Fibroblast of lung (primary cell): ENCODE results near the gene RS1. TPM values are rescaled to one million over a fixed set of nuclear protein-coding genes. Genes with fewer than 3 reads are reported as not detected.

Experiments
- DNase-seq, 2 donors: peaks; one replicate each; pipeline versions ENCODE4 v3.0.0 to v3.0.0-alpha.2; 2010; ENCODE audit warnings: low read depth in 2 of 2
- H2AFZ ChIP-seq: 2 replicates; pipeline ENCODE4 v1.5.1; 2012; ENCODE audit warnings: low read length, control low read depth, inconsistent platforms
- H3K27ac ChIP-seq: 2 replicates; pipeline ENCODE4 v1.5.1; 2011; ENCODE audit warnings: low read length, control low read depth; ENCODE audit not compliant: insufficient read depth
- H3K27me3 ChIP-seq: 2 replicates; pipeline ENCODE4 v1.5.1; 2011; ENCODE audit warnings: mild to moderate bottlenecking, low read length; ENCODE audit not compliant: control insufficient read depth, insufficient read depth
- H3K36me3 ChIP-seq: 2 replicates; pipeline ENCODE4 v1.5.1; 2011; ENCODE audit warnings: low read length; ENCODE audit not compliant: control insufficient read depth, insufficient read depth
- H3K4me1 ChIP-seq: 2 replicates; pipeline ENCODE4 v1.5.1; 2011; ENCODE audit warnings: low read length; ENCODE audit not compliant: control insufficient read depth, insufficient read depth; ENCODE audit errors: extremely low read depth
- H3K4me2 ChIP-seq: 2 replicates; pipeline ENCODE4 v1.5.1; 2011; ENCODE audit warnings: low read length, control low read depth; ENCODE audit not compliant: insufficient read depth; ENCODE audit errors: extremely low read depth
- H3K4me3 ChIP-seq, 4 experiments: fragments of 200-600 bp in 1 of 4; sonication (generic) in 1 of 4; replicated peaks in 1 of 4; 2 replicates each; pipeline ENCODE4 v1.5.1; 2011 to 2016; ENCODE audit warnings: low read length in 4 of 4, low read depth in 3 of 4, mild to moderate bottlenecking in 3 of 4, control low read depth in 2 of 4, inconsistent platforms in 1 of 4, mixed read lengths in 1 of 4; ENCODE audit not compliant: insufficient read depth in 1 of 4; ENCODE audit errors: control extremely low read depth in 1 of 4
- H3K79me2 ChIP-seq: 2 replicates; pipeline ENCODE4 v1.5.1; 2012; ENCODE audit warnings: mild to moderate bottlenecking, low read length, inconsistent platforms; ENCODE audit not compliant: control insufficient read depth, insufficient read depth
- H3K9ac ChIP-seq: 2 replicates; pipeline ENCODE4 v1.5.1; 2011; ENCODE audit warnings: mild to moderate bottlenecking, low read length, control low read depth; ENCODE audit not compliant: insufficient read depth
- H3K9me3 ChIP-seq: 2 replicates; pipeline ENCODE4 v1.5.1; 2012; ENCODE audit warnings: low read depth, low read length; ENCODE audit not compliant: control insufficient read depth, insufficient read depth
- H4K20me1 ChIP-seq: 2 replicates; pipeline ENCODE4 v1.5.1; 2011; ENCODE audit warnings: low read length; ENCODE audit not compliant: control insufficient read depth, insufficient read depth; ENCODE audit errors: extremely low read depth
- EZH2 ChIP-seq: IDR thresholded peaks from 2 replicates; pipeline ENCODE4 v1.5.1; 2012; ENCODE audit warnings: low read length, control low read depth, mild to moderate bottlenecking; ENCODE audit errors: missing control alignments
- polyA plus RNA-seq, 2 donors: library from polyadenylated mRNA; depleted of rRNA in 1 of 2; stranded (reverse) in 1 of 2; unstranded in 1 of 2; fragments of >200 nt; gene quantifications; 2 replicates each; pipeline ENCODE4 v1.2.1, GENCODE V29; 2011 to 2012; ENCODE audit warnings: missing spikeins in 1 of 2
- total RNA-seq: library from RNA; depleted of rRNA; stranded (reverse); fragments of >200 nt; gene quantifications from 2 replicates; pipeline ENCODE4 v1.2.1, GENCODE V29; 2014
- TF ChIP-seq, protein P1 (sequence below), 2 donors: IDR thresholded peaks in 1 of 2; conservative IDR thresholded peaks in 1 of 2; 1 replicate in 1 of 2; 2 replicates in 1 of 2; pipeline ENCODE4 v1.5.1; 2011 to 2012; ENCODE audit warnings: low read length in 2 of 2, control low read depth in 1 of 2, inconsistent platforms in 1 of 2, low read depth in 1 of 2, mild to moderate bottlenecking in 1 of 2

The RS1 gene
- total and polyA plus RNA-seq, 2 donors (not counting 1 experiment from before 2014, with no cell fraction given): not detected

DNA sequence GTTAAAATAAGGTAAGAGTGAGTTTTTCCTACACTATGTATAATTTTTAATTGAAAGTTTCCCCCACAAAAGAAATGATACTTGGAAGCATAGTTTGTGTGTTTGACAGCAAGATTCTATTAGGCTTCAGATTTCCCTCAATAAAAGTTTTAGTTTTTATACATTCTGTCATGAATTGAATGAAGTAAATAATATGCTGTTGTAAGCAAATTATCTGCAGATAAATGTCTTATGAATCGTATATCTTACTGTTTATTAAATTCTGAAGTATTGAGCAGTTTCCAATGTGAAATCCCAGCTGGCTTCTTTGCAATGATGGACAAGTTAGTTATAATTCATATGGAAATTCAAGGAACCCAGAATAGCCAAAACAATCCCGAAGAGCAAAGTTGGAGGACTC is 33.5 kb downstream of the RS1 start:
- no peak for DNase-seq
- Histone ChIP-seq H4K20me1 (no peaks in the 10 kb centered on the region), H3K4me2 (no peak overlapping the region), H3K36me3 (no peaks in the 10 kb centered on the region), H2AFZ (no peak overlapping the region), H3K27me3 (no peaks in the 10 kb centered on the region), H3K9ac (no peak overlapping the region), H3K4me3 (no peak overlapping the region), H3K4me1 (no peaks in the 10 kb centered on the region), H3K79me2 (no peaks in the 10 kb centered on the region), H3K27ac (no peak overlapping the region), H3K9me3 (no peaks in the 10 kb centered on the region)
- TF ChIP-seq, protein P1, sequence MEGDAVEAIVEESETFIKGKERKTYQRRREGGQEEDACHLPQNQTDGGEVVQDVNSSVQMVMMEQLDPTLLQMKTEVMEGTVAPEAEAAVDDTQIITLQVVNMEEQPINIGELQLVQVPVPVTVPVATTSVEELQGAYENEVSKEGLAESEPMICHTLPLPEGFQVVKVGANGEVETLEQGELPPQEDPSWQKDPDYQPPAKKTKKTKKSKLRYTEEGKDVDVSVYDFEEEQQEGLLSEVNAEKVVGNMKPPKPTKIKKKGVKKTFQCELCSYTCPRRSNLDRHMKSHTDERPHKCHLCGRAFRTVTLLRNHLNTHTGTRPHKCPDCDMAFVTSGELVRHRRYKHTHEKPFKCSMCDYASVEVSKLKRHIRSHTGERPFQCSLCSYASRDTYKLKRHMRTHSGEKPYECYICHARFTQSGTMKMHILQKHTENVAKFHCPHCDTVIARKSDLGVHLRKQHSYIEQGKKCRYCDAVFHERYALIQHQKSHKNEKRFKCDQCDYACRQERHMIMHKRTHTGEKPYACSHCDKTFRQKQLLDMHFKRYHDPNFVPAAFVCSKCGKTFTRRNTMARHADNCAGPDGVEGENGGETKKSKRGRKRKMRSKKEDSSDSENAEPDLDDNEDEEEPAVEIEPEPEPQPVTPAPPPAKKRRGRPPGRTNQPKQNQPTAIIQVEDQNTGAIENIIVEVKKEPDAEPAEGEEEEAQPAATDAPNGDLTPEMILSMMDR (conservative IDR thresholded peaks at IDR 0.05 in 1 of 2, IDR thresholded peaks at IDR 0.05 in 1 of 2; ENCODE audit: low read depth in 1 of 2, low read length in 2 of 2): no peak
- TF ChIP-seq EZH2: no peak

DNA sequence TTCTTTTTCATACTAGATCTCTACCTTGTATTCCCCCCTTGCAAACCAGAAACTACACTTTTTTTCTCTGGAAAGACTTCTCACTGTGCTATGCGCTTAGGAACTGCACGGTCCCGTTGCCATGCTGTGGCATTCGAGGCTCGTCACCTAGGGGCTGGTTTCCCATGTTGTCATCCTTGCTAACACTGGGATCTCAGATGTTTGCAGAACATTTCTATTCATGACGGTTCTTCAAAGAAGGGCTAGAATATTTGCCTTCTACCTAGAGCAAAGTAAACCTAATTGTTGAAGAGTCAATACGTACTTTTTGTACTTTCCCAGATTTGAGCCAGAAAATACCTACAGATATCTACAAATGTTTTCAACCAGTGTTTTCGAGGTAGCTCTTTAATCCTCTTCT is 41.0 kb downstream of the RS1 start:
- no peak overlapping the region for H3K4me2 ChIP-seq
- no peak for DNase-seq
- no peaks in the 10 kb centered on the region for H3K4me1 ChIP-seq
- no peaks in the 10 kb centered on the region for H3K27me3 ChIP-seq
- no peak overlapping the region for H3K9ac ChIP-seq
- H3K79me2 ChIP-seq: no peaks in the 10 kb centered on the region
- H4K20me1 ChIP-seq: no peaks in the 10 kb centered on the region
- H3K4me3 ChIP-seq: no peak overlapping the region
- no peak overlapping the region for H2AFZ ChIP-seq
- no peaks in the 10 kb centered on the region for H3K36me3 ChIP-seq
- H3K27ac ChIP-seq: no peak overlapping the region
- no peaks in the 10 kb centered on the region for H3K9me3 ChIP-seq
- TF ChIP-seq EZH2: no peak
- TF ChIP-seq, protein P1 (conservative IDR thresholded peaks at IDR 0.05 in 1 of 2, IDR thresholded peaks at IDR 0.05 in 1 of 2; ENCODE audit: low read depth in 1 of 2, low read length in 2 of 2): no peak

DNA sequence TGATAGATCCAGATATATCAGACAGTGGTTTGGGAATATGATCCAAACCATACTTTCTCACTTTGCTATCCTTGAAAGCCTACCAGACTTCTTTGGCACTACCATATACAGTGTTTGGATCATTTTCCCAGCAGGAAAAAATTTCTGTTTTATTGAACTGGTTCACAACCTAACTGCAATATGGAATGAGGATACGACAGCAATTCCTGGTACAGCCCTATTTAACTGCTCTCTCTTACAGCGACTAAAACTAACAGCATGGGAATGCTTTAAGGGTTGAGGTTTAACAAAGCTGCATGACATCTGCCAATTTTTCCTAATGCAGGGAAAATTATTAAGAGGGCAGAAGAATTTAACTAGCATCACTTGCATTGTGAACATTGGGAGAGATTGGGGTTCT is 47.3 kb downstream of the RS1 start:
- no peak overlapping the region for H3K9ac ChIP-seq
- no peak for DNase-seq
- H3K36me3 ChIP-seq: no peaks in the 10 kb centered on the region
- no peaks in the 10 kb centered on the region for H3K4me1 ChIP-seq
- H3K79me2 ChIP-seq: no peaks in the 10 kb centered on the region
- no peak for TF ChIP-seq EZH2
- TF ChIP-seq, protein P1 (conservative IDR thresholded peaks at IDR 0.05 in 1 of 2, IDR thresholded peaks at IDR 0.05 in 1 of 2; ENCODE audit: low read depth in 1 of 2, low read length in 2 of 2): no peak
- no peak overlapping the region for H3K4me3 ChIP-seq
- no peaks in the 10 kb centered on the region for H4K20me1 ChIP-seq
- H3K9me3 ChIP-seq: no peaks in the 10 kb centered on the region
- H2AFZ ChIP-seq: no peak overlapping the region
- H3K27ac ChIP-seq: no peak overlapping the region
- no peaks in the 10 kb centered on the region for H3K27me3 ChIP-seq
- H3K4me2 ChIP-seq: no peak overlapping the region
